HFF-Myc (cell line): Measurements from ENCODE around the gene MOB1B.

Experiments
- DNase-seq: peaks from one replicate; pipeline ENCODE4 v3.0.0-alpha.2; 2011; ENCODE audit warnings: low read depth; ENCODE audit errors: extremely low read depth
- H3K4me3 ChIP-seq: replicated peaks from 2 replicates; pipeline ENCODE4 v1.5.1; 2011; ENCODE audit warnings: low read depth, mild to moderate bottlenecking, control low read depth, low read length
- CTCF ChIP-seq: IDR thresholded peaks from 2 replicates; pipeline ENCODE4 v1.5.1; 2012; ENCODE audit warnings: mild to moderate bottlenecking, low read depth, low read length, control low read depth; ENCODE audit errors: missing control alignments

Gene MOB1B

GRCh38 chr4:70925418-70925817, 23.2 kb downstream of the MOB1B start:
- TF ChIP-seq CTCF = no peak
- H3K4me3 ChIP-seq = no peak overlapping the region
- no peak for DNase-seq

- no peak overlapping the region for H3K4me3 ChIP-seq
- DNase-seq = no peak
- TF ChIP-seq CTCF = no peak
Measured at GRCh38 chr4:70925899-70926635, 23.9 kb downstream of the MOB1B start.

GRCh38 chr4:70927502-70928137, 25.5 kb downstream of the MOB1B start:
- H3K4me3 ChIP-seq = no peak overlapping the region
- no peak for TF ChIP-seq CTCF
- no peak for DNase-seq

- H3K4me3 ChIP-seq = no peak overlapping the region
- no peak for DNase-seq
Measured at GRCh38 chr4:70930530-70931256, 28.5 kb downstream of the MOB1B start.

GRCh38 chr4:70931347-70931746, 29.2 kb downstream of the MOB1B start:
- H3K4me3 ChIP-seq = no peak overlapping the region
- no peak for DNase-seq
- TF ChIP-seq CTCF = no peak

More at GRCh38 chr4:70930530-70931256, 28.5 kb downstream of the MOB1B start:
- no peak for TF ChIP-seq CTCF

GRCh38 chr4:70932984-70933383, 30.8 kb downstream of the MOB1B start:
- H3K4me3 ChIP-seq = no peak overlapping the region
- TF ChIP-seq CTCF = no peak

More at GRCh38 chr4:70932984-70933383, 30.8 kb downstream of the MOB1B start:
- DNase-seq = no peak
